Superior temporal gyrus (tissue), 1 donor: ENCODE data around the gene PACRG.
"Not testable (repeated sequence)": the region's sequence is repeated elsewhere in the genome, so short reads cannot be mapped to it uniquely, and the experiment has no call there.

ENCODE experiments used
- DNase-seq: peaks from one replicate; pipeline ENCODE4 v3.0.0-alpha.2; 2016; ENCODE audit errors: extremely low spot score

Gene PACRG

DNA sequence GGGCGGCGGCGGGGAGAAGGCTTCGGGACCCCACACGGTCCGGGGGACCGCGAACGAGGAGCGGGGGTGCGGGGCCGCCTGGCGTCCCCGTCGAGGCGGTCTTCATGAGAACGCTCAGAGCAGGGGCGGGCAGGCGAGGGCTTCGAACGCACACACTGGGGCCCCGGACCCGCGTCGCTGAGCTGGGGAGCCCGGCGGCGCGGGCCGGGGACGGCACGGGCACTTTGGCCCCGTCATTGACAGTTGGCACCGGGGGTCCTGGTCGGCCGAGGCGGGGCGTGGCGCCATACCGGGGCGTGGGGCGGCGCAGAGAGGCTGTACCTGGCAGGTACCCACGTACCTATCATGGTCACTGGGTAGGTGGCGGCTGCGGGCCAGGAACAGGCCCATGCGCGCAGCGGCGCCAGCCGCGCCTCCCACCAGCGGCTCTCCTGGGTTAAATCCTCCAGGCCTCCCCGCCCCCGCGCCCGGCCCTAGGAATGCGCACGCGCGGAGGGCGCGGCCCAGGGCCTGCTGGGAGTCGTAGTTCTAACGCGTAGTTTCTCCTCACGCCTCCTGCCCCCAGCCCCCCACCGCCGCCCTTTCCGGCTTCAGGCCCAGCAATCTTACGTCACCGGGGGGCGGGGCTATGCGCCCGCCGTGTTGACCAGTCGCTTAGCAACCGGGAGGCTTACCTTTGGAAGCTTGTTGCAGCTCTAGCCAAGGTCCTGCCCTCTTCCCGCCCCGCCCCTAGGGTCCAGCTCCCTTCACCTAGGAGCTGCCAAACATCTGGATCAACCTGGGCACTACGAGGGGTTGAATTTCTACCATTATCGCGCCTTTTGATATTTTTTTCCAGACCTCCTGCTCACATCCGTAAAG is at the start of gene PACRG, which contains the start of gene PRKN:
PACRG (plus strand) TSS at position 653 of the 861 bp plus-strand sequence.
PRKN (minus strand) TSS at position 445 of the 861 bp plus-strand sequence.
- DNase-seq, result peak; percentile 98

DNA sequence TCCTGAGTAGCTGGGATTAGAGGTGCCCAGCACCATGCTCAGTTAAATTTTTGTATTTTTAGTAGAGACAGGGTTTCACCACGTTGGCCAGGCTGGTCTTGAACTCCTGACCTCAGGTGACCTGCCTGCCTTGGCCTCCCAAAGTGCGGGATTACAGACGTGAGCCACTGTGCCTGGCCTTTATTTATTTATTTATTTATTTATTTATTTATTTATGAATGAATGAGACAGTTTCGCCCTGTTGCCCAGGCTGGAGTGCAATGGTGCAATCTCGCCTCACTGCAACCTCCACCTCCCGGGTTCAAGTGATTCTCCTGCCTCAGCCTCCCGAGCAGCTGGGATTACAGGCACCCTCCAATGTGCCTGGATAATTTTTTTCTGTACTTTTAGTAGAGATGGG is 48.9 kb upstream of the PACRG start:
- not testable (repeated sequence) for DNase-seq

DNA sequence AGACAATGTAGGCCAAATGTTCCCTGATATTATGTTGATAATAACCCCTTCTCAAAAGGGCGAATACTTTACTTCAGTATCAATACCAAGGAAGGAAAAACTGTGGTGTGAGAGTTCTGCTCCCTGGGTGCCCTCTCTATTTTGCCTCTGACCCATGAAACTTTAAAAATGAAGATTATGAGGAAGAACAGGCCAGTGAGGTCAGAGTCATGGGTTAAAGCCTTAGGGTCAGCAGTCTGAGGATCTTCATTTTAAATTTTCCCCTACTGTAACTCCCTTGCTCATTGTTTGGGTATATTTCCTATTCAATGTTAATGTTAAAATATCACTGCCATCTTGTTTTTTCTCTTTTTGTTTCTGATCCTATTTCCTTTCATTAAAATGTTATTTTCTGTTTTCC is 48.1 kb upstream of the PACRG start:
- no peak for DNase-seq

DNA sequence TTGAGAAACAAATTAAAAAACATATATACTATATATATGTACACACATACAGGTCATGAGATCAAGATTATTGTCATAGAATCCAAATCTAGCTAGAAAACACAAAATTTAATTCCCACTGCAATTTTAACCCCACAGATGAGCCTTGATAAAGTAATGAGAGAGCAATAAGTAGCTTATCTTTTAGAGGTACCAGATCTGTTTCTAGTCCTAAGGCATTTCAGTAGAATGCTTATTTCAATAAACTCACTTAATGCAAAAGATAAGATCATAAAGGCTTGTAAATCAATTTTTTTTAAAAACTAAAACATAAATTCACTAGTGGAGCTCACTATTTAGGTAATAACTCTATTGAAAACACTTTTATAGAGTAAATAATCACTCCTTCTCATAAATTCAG is 47.4 kb upstream of the PACRG start:
- no peak for DNase-seq

DNA sequence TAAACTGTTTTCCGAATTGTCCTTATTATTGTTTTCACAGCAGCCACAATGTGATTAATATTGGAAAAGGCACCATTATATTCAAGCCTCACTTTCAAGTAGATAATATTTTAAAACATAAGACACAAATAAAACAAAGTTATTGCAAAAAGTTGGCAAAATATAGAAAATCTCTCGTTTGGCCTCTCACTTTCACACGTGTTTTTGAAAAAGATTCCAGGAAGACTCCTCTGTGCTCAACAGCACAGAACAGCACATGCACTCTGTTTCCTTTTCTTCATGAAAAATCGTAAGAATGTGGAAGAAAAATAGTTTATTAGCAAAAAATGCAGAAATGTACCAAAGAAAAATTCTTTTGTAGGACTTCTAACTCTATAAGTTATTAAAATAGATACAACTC is 46.9 kb upstream of the PACRG start:
- no peak for DNase-seq

DNA sequence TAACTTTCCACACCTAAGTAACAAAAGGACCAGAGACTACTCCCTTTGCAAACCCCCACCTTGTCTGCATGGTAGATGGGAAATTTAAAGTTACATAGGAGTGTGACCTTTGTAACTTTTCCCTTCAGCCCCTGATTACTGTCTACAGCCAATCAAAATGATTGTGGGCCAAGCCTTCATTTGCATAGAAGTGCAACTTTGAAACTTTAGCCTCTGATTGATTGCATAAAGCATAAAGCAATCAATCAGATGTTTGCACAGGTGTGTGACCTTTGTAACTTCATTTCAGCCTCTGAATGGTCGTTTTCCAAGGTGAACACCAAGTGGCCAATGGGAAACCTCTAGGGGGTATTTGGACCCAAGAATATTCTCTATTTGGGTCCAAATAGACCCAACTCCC is 46.3 kb upstream of the PACRG start:
- no peak for DNase-seq

DNA sequence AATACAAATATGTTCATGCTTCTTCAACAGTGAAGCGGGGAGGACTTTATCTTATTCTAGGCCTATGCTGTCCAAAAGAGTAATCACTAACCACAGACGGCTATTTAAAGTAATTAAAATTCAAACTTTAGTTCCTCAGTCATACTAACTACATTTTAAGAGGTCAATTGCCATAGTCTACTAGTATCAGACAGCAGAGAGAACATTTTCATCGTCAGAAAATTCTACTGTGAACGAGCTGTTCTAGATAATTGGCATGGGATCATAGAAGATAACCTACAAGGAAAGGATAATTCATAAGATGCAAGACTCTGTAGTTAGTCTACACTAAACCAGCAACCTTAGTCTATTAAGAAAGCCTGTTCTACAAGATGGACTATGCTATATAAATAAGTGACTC is 44.6 kb upstream of the PACRG start:
- DNase-seq, result no peak

DNA sequence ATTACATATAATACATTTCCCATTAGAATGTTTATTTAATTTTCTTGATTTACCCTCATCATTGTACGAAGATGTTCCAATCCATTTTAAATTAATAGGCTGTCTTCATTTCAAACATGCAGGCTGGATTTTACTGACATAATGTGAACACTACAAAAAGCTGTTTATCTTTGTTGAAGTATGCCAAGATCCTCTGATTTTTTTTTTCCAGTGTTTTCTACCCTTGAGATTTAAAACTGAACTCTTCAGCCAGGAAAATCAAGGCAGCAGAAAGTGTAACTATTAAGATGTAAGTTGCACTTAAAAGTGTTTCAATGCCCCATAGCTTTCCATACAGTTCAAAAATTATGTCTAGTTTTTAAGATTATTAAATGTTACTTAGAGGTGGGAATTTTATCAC is 43.7 kb upstream of the PACRG start:
- DNase-seq, result no peak

DNA sequence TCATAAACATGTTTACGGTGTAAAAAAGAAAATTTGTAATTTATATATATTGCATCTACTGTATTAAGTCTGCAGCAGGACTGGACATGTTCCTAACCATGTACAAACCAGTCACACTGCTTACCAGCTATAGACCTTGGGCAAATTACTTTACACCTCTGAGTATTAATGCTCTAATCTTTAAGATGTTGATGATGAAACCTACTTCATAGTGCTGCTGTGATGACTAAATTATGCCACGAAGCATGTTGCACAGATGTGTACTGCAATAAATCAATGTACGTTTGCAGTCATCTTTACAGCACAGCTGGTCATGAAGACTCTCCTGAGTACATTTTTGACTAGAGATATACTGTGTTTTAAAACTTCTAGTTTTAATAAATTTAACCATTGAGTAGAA is 42.8 kb upstream of the PACRG start:
- no peak for DNase-seq

DNA sequence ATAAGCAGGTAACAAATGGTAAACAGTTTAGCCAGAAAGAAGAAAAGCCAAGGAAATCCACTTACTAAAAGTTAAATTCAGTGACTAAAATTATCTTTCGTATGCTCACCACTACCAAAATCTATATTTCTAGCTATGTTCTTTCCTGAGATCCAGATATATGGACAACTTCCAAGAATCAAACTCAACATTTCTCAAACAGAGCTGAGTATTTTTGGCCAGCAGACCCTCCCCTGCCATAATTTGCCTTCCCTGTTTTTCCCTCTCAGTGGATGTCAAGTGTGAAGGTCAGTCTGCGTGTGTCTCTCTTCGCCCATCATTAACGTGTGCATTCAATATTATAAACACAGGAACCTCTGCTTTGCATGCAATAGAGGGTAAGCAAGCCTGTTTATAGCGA is 42.2 kb upstream of the PACRG start:
- DNase-seq, result no peak

DNA sequence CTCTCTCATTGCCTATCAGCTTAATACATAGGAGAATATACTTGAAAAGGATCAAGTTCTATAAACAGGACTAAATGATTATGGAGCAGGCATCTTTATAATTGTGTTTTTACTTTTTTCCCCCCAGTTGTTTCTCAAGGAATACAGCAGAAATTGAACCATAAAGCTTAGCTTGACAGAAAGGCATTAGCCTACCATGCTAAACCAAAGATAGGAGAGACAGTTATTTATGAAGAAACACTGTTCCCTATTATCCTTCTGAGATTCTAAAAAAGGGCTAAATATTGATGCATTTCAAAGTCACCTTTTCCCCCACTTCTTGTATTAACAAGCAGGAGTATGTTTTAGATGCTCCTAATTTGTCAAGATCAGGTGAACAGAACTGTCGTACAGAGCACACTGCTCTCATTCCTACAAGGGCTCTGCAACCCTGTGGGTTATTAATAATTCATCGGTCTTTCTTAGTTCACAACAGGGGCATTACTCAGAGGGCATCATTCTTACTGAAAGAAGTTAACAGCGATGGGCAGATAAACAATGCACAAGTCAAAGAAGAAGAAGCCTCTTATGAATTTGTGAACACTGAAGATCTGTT is 38.9 kb upstream of the PACRG start:
- no peak for DNase-seq

DNA sequence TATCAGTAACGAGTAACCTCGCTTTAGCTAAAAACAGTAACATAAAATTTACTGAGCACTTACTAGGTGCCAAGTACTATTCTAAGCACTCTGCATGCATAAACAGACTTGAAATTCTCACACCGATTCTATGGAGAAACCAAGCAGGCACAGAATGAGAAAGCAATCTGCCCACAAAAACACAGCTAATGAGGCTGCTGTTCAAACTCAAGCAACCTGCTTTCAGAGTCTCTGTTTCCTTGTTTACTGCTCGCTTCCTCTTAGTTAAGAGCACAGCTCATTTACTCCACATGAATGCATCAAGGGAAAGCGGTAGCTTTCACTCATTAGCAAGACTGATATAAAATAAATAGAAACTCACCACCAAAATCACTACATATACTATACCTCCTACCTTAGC is 37.6 kb upstream of the PACRG start:
- DNase-seq, result no peak

DNA sequence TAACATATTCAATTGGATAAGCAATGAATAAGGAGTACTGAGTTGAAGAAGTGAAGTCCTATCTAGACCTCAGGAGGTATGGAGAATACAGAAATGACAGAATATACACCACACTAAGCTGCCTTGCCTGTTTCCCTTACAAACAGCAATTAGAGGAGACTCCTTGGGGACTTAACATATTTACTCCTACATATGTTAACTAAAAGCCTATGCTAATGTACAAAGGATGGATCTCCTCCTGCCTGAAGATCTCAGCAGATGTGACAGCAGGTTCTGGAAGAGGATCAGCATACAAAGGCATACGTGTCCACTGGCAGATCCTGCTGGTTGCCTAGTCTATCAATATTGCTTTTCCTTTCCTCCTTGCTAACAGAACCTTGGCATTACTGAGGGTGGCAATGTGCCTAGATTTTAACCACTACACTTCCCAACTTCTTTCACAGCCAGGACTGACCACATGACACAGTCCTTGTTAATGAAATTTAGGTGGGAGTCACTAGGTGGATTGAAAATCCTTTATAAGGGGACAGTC is 29.8 kb upstream of the PACRG start:
- no peak for DNase-seq

DNA sequence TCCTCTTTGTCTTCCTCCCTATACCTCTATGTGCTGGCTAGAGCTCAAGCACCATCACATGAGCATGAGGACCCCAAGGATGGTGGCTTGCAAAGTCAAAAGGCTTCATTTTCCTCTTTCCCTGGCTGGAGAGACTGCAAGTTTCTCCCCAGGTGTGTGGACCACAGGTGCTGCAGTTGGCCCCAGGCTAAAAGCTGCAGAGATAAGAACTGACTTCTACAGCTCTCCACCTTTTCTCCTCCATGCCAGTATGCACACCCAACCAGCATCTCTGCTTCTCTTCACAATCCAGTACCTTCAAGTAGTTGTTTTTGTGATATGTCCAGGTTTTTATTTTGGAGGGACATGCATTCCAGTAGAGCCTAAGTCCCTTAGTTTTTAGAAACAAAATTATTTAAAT is 29.3 kb upstream of the PACRG start:
- DNase-seq, result no peak

DNA sequence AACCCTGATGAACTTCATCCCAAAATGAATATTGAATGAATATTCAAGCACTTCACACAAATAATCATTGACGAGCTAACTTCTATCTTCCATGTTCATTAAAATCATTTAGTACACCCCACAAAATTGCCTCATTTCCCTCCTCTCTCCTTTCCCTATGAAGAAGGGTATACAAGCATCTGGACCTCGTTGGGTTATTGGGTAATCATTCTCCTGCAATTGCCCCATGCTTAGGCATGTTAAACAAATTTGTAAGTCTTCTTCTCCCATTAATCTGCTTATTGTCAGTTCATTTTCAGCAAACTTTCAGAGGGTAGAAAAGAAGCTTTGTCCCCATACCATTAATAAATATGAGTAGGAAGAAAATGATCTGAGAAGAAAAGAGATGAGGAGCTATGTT is 27.8 kb upstream of the PACRG start:
- DNase-seq, result no peak

DNA sequence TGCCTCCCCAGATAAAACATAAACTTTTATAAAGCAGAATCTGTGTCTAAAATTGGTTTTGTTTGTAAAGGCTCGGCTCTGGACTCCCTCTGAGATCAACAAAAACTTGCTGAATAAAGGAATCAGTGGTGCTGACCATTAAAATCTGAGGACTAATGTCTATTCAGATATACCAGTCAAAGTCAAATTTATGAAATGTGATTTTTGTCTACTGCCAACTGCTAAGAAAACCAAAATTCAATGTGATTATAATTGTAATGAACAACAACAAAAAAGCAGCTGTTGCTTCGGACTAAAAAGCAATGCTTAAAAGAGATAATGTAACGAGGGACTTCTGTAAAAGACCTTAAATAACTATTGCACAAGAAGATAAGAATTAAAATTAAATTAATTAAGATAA is 26.8 kb upstream of the PACRG start:
- DNase-seq, result no peak

DNA sequence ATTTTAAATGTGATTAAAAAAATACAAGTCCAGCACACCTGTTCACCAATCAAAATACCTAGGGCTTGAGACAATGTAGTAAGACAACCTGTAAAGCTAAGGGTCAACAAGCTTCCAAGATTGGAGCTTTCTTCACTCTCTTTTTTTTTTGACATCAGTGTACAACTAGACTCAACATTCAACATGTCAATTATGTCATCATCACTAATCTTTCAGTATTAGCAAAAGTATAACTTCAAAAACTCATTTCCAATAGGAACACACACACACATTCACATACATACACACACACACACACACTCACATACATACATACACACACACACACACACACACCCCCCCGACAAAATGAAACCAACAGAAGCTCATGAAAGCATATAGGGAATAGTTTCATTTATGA is 26.2 kb upstream of the PACRG start:
- DNase-seq, result no peak

DNA sequence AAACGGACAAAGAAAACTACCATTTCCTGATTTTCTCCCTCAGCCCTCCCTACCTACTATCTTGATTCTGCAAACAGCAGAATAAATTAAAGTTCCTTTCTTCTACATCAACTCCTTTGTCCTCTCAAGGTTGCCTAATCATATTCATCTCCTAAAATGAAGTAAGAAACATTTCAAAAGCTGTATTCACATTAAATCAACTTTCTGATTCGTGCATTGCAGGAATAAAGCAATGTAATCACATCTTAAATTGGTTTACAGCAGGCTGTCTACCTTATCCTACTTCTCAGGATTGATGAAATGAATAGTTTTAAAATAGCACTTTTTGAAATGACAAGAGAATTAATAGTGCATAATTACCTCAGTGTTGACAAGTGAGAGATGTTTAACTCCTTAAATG is 25.3 kb upstream of the PACRG start:
- no peak for DNase-seq

DNA sequence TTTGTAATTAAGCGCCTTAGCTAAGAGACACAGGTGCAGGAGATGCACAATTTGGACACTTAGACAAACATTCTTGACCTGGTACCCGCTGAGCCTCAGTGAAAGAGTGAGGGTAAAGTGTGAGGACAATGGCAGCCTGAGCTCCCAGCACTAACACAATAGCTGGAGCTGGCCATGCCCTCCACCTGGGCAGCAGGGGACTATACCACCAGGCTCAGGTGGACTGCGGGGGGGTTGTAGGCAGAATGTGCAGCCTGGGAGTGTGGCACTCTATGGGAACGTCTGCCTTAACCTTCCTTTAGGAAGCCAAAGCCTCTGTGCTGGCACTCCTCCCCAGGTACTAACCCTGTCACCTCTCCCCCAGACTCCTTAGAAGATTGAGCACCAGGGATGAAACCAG is 23.8 kb upstream of the PACRG start:
- DNase-seq, result no peak

DNA sequence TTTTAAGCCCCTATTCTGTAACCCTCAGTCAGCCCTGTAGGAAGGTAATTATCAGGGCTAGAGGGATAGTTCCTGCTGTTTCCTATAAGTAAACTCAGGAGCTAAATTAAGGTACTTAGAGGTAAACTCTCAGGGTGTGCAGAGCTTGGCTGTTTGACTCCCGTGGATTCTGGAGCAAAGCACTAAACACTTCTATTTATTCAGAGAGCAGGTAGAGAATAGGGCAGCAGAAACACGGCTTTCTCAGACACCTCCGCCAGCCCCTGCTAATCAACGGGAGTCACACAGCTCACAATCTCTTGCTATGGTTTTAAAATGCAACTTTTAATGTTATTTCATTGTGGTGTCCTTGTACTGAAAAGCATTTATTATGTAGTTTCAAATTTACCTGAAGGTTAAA is 22.0 kb upstream of the PACRG start:
- no peak for DNase-seq

DNA sequence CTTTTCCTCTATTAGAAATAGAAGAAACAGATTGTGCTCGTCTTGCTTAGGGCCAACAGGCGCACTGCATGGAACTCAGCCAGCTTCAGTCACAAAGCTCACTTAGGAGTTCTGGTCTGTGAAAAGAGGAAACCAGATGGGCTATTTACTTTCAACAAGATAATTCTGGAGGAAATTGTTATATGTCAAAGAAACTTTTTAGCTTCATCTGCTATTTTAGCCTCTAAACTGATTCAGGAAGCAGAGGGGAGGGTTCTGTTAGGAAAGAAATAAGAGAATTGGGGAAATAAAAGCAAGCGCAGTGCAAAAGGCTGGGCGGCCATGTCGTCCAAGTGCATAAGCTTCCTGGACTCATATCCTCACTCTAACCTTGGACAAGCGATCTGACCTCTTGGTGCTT is 21.5 kb upstream of the PACRG start:
- DNase-seq, result peak; percentile 81

DNA sequence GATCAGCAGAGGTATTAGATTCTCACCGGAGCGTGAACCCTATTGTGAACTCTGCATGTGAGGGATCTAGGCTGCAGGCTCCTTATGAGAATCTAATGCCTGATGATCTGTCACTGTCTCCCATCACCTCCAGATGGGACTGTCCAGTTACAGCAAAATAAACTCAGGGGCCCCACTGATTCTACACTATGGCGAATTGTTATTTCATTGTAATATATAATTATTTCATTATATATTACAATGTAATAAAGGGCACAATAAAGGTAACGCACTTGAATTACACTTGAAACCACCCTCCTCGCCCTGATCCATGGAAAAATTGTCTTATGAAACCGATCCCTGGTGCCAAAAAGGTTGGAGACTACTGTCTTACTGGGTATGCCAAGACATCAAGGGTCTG is 18.8 kb upstream of the PACRG start:
- DNase-seq, result no peak

DNA sequence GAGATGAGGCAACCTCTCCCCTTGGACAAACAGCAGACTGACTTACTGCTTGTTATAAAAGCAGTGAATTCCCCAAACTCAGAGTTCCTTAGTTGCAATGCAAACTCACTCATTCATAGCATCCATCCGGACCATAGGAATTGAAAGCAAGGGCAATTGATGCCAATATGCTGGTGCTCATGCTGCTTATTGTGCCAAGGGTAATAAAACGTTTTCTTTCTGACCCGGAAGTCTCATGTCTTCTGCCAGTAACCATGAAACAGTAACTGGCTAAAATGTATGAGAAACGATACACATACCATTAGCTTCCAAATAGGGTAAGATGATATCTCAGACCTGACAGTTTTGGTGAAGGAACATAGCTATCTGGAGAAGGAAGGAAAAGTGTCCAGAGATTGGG is 18.3 kb upstream of the PACRG start:
- DNase-seq, result no peak
